ENCODE data around the gene TLCD3A. TPM values are rescaled to one million over a fixed set of nuclear protein-coding genes. Genes with fewer than 3 reads are reported as not detected.

The TLCD3A gene
- total RNA-seq, 2 donors from 2014 or later: 1.5 to 20.4 TPM

DNA sequence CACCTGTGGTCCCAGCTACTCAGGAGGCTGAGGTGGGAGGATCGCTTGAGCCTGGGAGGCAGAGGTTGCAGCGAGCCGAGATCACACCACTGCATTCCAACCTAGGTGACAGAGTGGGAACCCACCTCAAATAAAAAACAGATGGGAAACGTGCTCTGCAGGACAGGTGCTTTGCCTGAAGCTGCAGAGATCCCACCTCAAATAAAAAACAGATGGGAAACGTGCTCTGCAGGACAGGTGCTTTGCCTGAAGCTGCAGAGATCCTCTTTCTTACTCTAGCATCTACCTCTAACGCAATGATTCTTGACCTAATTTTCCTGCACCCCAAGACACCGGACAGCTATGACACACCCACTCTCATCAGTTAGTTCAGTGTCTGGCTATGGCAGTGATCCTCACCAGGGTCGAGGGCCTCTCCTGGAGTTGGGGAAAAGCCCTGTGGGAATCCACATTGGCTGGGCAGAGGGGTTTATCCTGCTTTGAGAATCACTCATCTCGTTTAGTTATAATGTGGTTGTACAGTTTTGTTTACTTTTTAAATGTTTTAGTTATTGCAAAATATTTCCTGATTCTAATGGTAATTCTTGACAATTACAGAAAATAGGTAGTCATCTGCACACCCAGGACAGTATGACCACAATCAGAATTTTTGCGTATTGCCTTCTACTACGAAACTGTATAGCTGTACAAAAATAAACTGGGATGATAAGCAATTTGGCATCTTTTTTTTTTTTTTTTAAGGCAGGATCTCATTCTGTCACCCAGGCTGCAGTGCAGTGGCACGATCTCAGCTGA, 29.1 kb upstream of the TLCD3A start:
- no peak for ATAC-seq
- no peaks in the 10 kb centered on the region for H3K9me3 Mint-ChIP-seq
- no peaks in the 10 kb centered on the region for H3K36me3 Mint-ChIP-seq
- H3K27ac Mint-ChIP-seq: peak overlapping the region; percentile 29 to 67
- DNase-seq (ENCODE audit: low spot score in 2 of 2): no peak

DNA sequence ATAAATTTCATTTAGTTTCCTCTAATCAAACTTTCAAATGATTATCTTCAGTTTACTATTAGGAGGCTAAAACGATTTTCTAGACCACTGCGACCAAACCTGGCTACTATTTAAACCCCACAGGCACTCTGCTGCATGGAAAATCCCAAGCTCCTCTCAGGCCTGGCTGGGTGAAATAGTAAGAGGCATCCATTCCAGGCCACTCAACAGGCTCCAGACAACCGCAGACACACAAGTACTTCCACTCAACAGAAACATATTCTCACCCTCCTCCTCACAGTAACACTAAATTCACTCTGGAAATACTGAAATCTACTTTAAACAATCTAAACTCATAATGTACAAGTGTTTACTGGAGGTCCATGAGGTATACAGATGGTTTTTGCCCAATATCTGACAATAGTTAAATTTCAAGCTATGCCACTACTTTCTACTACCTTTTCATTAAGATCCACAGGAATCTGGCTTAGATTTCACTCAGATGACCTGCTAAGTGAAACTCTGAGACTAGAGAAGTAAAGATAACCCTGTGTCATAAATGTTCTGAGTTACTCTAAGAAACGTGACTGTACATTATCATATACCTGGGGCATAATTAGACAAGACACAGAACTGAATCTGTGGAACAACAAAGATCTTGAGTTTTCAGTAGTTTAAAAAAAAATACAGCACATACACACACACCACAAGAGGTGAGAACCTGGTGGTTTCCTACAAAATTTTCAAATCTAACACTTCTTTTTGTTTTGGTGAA, 28.1 kb upstream of the TLCD3A start:
- ATAC-seq: no peak
- Mint-ChIP-seq H3K9me3 (no peaks in the 10 kb centered on the region), H3K27ac (peak overlapping the region in 1 of 2 donors; percentile 59), H3K36me3 (peaks cover 0 to 4% of the 10 kb centered on the region in 2 donors)
- no peak for DNase-seq (ENCODE audit: low spot score in 2 of 2)

DNA sequence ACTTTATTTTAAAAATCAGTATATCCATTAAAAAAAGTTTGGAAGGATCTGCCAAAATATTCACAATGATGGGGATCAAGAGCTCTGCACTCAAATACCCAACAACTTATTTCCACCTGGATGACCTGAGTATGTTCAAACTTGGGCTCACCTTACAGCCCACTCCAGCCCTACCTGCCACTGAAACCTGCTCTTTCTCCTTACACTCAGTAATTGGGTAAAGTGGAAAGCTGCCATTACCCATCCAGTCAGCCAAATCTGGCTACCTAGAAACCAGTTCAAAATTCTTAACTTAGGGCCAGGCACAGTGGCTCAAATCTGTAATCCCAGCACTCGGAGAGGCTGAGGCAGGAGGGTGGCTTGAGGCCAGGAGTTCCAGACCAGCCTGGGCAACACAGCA, 27.4 kb upstream of the TLCD3A start:
- no peaks in the 10 kb centered on the region for H3K9me3 Mint-ChIP-seq
- peaks cover 0 to 10% of the 10 kb centered on the region in 2 donors for H3K36me3 Mint-ChIP-seq
- H3K27ac Mint-ChIP-seq: peak overlapping the region in 1 of 2 donors; percentile 59
- DNase-seq (ENCODE audit: low spot score in 2 of 2) (no peak), ATAC-seq (no peak)

DNA sequence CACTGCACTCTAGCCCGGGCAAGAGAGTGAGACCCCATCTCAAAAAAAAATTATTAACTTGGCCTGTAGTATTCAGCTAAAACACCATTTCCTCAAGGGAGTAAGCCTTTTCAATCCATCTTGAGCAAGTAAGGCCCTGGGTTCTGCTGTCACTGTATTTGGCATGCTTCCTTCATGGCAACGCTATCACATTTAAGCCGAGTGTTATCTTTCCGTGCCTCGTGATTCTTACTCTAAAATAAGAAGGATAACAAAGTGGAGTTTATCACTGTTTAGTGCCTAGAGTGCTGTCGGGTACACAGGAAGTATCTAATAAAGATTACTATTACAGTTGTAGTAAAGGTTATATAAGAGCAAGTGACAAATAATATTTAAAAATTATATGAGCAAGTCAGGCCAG, 26.5 kb upstream of the TLCD3A start:
- no peak for DNase-seq (ENCODE audit: low spot score in 2 of 2)
- peaks cover 0 to 10% of the 10 kb centered on the region in 2 donors for H3K36me3 Mint-ChIP-seq
- H3K27ac Mint-ChIP-seq: no peak overlapping the region
- no peaks in the 10 kb centered on the region for H3K9me3 Mint-ChIP-seq
- no peak for ATAC-seq

DNA sequence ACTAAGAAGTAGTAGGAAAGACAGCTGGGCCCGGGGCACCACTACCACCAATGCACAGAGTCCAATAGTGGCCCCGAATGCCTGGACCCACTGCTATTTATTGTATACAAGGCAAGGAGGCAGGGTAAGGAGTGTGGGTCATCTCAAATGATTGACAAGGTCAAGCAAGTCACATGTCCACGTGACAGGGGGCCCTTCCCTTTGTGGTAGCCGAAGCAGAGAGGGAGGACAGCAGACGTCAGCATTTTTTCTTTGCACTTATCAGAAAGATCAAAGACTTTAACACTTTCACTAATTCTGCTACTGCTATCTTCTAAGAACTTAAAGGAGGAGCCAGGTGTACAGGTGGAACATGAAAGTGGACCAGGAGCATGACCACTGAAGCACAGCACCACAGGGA, 24.3 kb upstream of the TLCD3A start:
- no peak for DNase-seq (ENCODE audit: low spot score in 2 of 2)
- no peak for ATAC-seq
- Mint-ChIP-seq H3K27ac (no peak overlapping the region), H3K36me3 (peaks cover 0 to 15% of the 10 kb centered on the region in 2 donors), H3K9me3 (no peaks in the 10 kb centered on the region)

DNA sequence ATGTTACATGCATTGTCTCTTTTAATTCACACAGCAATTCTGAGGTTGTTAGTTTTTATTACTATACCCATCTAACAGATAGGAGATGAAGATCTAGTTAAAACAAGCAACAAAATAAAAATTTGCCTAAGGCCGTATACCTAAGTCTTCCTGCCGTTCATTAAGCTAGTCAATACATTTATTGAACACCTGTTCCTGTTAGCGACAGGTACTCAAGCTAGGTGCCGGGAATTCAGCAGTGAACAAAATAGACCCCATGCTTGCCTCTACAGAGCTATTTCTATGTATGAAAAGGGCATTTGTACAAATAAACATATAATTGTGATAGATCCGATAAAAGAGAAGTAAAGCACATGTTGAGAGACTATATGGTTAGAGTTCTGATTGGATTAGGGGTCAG, 14.3 kb upstream of the TLCD3A start:
- Mint-ChIP-seq H3K9me3 (no peaks in the 10 kb centered on the region), H3K36me3 (peaks cover 5 to 11% of the 10 kb centered on the region in 2 donors), H3K27ac (no peak overlapping the region)
- DNase-seq (ENCODE audit: low spot score in 2 of 2) (no peak), ATAC-seq (no peak)

DNA sequence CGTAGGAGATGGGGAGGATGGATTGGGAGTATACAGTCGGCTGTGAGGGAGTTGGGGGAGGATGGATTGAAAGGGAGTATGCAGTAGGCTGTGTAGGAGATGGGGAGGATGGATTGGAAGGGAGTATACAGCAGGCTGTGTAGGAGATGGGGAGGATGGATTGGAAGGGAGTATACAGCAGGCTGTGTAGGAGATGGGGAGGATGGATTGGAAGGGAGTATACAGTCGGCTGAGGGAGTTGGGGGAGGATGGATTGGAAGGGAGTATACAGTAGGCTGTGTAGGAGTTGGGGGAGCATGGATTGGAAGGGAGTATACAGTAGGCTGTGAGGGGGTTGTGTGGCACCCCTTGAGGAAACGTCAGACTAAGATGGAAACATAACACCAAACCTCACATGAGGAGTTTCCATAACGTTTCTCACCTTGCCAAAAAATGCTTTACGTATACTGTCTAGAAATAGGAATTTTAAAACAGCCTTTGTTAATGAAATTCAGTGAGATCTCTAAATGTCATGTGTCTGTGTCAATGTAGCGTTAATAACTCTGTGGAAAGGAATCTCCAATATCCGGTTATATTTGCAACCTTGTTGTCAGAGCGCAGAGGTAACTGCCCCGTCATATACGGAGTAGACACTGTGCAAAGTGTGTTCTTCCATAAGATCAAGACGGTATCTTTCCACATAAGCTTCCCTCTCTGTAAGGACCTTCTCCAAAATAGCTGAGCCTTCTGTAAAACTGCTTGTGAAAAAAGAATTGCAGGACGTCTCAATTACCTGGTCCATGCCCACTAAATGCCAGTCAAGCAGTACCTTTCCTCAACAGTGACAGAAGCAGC, 11.5 kb upstream of the TLCD3A start:
- ATAC-seq (no peak), DNase-seq (ENCODE audit: low spot score in 2 of 2) (no peak)
- no peak overlapping the region for H3K27ac Mint-ChIP-seq
- no peaks in the 10 kb centered on the region for H3K36me3 Mint-ChIP-seq
- no peaks in the 10 kb centered on the region for H3K9me3 Mint-ChIP-seq

DNA sequence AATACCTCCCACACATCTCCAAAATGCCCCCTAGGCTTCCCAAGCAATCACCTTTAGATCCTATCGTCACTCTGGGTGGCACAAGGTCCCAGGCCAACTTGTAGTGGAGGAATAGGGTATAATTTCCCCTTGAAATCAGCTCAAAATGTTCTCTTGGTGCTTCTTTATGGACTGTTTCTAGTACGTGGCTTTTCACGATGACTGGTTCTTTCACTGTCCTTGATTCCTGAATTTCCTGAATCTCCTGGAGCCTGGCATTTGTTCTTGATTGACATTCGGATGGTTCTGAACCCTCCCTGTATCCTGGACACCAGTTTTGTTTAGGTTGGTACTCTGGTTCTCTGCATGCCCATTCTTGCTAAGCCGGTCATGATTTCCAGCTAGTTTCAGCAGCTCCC, 10.9 kb upstream of the TLCD3A start:
- no peak overlapping the region for H3K27ac Mint-ChIP-seq
- ATAC-seq (no peak), DNase-seq (ENCODE audit: low spot score in 2 of 2) (no peak)
- no peaks in the 10 kb centered on the region for H3K36me3 Mint-ChIP-seq
- H3K9me3 Mint-ChIP-seq: no peaks in the 10 kb centered on the region

DNA sequence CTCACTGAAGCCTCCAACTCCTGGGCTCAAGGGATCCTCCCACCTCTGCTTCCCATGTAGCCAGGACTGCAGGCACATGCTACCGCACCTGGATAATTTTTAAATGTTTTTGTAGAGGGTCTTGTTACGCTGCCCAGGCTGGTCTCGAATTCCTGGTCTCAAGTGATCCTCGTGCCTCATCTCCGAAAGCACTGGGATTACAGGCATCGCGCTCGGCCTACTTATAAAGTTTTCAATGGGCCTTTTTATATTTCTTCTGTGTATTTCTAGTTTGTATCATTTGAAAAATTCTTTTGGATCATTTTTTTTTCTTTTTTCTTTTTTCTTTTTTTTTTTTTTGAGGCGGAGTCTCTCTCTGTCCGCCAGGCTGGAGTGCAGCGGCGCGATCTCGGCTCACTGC, 7.3 kb upstream of the TLCD3A start:
- no peak for DNase-seq (ENCODE audit: low spot score in 2 of 2)
- Mint-ChIP-seq H3K9me3 (no peaks in the 10 kb centered on the region), H3K27ac (no peak overlapping the region), H3K36me3 (no peaks in the 10 kb centered on the region)
- ATAC-seq: no peak

DNA sequence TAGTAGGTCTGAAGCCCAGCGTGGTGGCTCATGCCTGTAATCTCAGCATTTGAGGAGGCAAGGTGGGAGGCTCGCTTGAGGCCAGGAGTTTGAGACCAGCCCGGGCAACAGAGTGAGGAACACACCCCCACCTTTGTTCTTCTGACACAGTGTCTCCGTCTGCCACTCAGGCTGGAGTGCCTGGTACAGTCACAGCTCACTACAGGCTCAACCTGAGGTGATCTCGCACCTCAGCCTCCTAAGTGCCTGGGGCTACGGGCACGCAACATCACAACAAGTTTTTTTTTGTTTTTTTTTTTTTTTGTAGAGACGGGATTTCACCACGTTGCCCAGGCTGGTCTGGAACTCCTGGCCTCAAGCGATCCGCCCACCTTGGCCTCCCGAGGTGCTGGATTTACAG, 6.7 kb upstream of the TLCD3A start:
- no peaks in the 10 kb centered on the region for H3K9me3 Mint-ChIP-seq
- H3K36me3 Mint-ChIP-seq: no peaks in the 10 kb centered on the region
- DNase-seq (ENCODE audit: low spot score in 2 of 2) (no peak), ATAC-seq (no peak)
- H3K27ac Mint-ChIP-seq: no peak overlapping the region

DNA sequence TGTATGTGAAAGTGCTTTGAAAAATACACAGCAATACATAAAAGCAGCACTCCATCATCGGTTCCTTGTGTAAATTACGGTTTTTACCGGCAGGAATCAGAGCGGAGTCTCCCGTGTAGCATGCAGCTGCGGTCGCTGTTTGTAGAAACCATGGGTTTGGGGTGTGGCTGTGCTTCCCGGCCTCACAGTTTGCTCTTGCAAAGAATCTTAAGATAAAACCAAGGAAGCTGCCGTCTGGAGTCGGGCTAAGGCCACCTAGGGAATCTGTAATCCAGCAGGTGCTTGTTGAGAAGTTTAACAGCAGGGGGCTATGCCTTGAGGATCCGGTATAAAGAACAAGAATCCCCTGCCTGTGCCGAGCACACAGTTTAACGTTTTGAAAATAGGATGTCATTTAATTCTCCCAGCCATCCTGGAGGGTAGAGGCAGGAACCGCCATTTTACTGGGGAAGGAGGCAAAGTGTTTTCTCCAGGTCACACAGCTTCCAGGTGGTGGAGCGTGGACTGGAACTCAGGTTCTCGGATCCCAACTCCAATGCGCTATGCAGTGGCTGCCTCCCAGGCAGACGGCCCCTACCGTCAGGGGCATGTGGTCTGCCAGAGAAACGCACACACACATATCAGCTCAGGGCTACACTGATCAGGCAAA, 6.0 kb upstream of the TLCD3A start:
- Mint-ChIP-seq H3K9me3 (no peaks in the 10 kb centered on the region), H3K36me3 (no peaks in the 10 kb centered on the region), H3K27ac (no peak overlapping the region)
- DNase-seq (ENCODE audit: low spot score in 2 of 2): no peak
- no peak for ATAC-seq

DNA sequence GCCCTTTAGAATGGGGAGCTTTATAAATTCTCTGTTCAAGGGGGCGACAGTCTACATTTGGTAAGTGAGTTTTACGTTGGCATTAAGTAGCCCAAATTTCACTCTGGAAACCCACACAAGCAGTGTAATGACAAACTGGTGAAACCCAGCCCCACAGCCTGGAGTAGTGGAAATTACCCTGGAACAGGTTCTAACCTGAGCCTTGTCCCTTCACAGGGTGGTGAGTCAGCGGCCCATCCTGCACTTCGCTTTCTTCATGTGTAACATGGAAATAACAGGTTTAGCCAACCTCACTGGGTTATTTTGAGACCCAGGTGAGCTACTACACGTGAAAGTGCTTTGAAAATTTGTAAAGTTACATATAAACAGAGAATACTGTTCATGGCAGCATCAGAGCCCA, 3.5 kb upstream of the TLCD3A start:
- no peak overlapping the region for H3K27ac Mint-ChIP-seq
- H3K9me3 Mint-ChIP-seq: no peaks in the 10 kb centered on the region
- peaks cover 0 to 10% of the 10 kb centered on the region in 2 donors for H3K36me3 Mint-ChIP-seq
- ATAC-seq (no peak), DNase-seq (ENCODE audit: low spot score in 2 of 2) (no peak)

DNA sequence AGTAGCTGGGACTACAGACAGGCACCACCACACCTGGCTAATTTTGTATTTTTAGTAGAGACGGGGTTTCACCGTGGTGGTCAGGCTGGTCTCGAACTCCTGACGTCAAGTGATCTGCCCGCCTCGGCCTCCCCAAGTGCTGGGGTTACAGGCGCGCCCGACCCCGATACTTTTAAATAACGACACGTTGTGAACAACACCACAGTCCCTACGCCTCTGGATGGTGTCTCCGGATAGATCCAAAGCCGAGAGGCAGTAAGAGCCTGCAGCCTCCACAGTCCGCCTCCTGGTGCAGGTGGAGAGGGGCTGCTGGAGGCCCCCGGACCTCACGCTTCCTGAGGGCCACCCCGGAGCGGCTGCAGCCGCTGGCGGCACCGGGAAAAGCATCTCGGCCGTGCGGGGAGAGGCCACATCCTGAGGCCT, 741 bp upstream of the TLCD3A start:
- no peaks in the 10 kb centered on the region for H3K9me3 Mint-ChIP-seq
- ATAC-seq (peak in 1 of 2 donors; percentile 21), DNase-seq (ENCODE audit: low spot score in 2 of 2) (no peak)
- H3K27ac Mint-ChIP-seq: no peak overlapping the region
- peaks cover 0 to 31% of the 10 kb centered on the region in 2 donors for H3K36me3 Mint-ChIP-seq

DNA sequence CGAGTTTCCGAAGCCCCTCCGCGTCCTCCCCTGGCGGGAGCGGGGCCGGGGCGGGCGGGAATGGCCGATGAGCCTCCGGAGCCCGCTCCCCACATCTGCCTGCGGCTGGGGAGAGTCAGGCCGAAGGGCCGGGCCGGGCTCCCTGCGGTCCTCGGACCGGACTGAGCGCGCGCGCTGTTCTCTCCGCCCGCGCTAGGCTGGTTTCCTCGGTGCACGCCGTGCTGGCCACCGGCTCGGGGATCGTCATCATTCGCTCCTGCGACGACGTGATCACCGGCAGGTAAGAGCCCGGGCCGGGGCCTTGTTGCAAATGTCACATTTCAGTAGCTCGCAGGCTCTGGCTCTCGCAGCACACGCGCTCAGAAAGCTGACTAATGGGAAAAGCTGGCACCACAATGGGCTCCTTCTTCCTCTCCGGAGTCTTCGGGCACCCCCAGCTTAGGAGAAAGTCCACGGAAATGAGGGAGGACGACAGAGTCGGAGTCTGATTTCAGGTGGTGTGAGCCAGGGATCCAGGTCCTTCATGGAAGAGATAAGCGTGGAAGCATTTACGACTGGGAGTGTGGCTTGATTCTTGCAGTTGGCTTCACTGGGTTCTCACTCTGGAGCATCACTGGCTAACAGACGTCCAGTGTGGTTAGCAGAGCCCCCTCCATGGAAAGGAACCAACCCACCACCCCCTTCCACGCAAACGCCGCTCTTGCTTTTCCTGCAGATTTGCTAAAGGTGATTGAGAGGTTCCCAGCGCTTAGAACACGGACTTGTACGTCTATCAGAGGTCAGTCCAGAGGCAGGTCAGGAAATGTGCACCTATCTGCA, 715 bp downstream of the TLCD3A start:
- Mint-ChIP-seq H3K36me3 (peaks cover 0 to 41% of the 10 kb centered on the region in 2 donors), H3K9me3 (no peaks in the 10 kb centered on the region), H3K27ac (peak overlapping the region in 1 of 2 donors; percentile 75)
- peak in 1 of 2 donors; percentile 53 for DNase-seq (ENCODE audit: low spot score in 2 of 2)
- ATAC-seq: peak; percentile 46 to 65

DNA sequence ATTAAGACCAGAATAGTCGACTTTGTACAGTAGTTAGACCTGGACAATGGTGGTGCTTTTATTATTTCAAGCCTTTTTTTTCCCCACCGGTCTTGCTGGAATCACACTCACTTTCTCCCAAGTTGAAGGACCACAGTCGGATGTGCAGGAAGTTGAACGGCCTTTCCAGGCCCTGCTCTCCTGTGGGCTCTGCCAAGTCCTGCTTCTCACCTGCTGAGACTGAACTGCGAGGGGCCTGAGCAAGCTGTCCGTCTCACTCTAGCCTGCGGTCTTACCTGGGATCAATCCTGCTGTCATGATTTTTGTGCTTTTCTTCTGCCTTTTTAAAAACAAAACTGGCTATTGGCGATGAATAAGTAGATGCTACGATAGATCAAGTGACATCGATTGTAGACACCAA, 1.3 kb downstream of the TLCD3A start:
- peak overlapping the region in 1 of 2 donors; percentile 12 for H3K27ac Mint-ChIP-seq
- no peaks in the 10 kb centered on the region for H3K9me3 Mint-ChIP-seq
- ATAC-seq (no peak), DNase-seq (ENCODE audit: low spot score in 2 of 2) (no peak)
- H3K36me3 Mint-ChIP-seq: peaks cover 0 to 46% of the 10 kb centered on the region in 2 donors

All from activated naive CD4-positive, alpha-beta T cell treated with anti-CD3 and anti-CD28 coated beads, Interleukin-2, amount 50 U/mL, for 72 hours (primary cell).